ENCODE measurements around the gene PRPF19. TPM values are rescaled to one million over a fixed set of nuclear protein-coding genes. Genes with fewer than 3 reads are reported as not detected.

The PRPF19 gene
- total RNA-seq, 2 donors from 2014 or later, result 42.0 to 52.2 TPM

DNA sequence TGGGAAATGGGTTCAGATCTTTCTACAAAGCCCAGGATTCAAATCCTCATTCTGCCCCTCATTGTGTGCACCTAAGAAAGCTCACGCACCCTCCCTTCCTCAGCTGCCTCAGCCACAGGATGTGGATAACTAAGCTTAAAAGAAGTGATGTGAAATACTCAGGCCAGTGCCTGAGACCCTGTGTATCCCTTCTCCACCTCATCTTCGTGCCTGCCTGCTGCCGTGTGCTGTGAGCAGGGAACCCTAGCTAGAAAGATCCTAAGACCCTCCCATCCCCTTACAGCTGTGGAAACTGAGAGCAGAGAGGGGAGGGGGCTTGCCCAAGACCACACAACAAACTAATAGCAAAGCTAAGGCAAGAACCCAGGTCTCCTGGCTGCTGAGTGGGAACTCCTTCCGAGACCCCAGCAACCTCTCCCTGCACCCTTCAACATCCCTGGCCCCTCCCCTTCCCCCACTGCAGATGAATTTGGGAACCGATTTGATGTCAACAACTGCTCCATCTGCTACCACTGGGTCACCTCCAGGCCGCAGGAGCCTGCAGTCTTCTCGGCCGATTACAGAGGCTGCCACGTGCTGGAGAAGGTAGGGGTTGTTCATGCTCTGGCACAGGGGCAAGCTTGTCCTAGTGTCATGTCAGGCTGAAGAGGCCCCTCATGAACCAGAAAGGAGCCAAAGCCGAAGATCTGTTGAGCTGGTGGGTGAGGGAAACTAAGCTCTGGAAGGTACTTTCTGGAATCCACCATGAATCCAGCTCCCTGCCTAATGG is 37.5 kb downstream of the PRPF19 start:
- no peak for TF ChIP-seq CTCF (IDR thresholded peaks at IDR 0.05)
- DNase-seq (ENCODE audit: low spot score) (no peak), ATAC-seq (ENCODE audit: insufficient number of reproducible peaks, low FRiP score, low read depth) (no peak)
- H3K4me3 ChIP-seq, result no peak overlapping the region
- H3K27me3 ChIP-seq (replicated peaks; ENCODE audit: insufficient read depth), result no peaks in the 10 kb centered on the region
- H3K27ac ChIP-seq, result no peak overlapping the region
- no peaks in the 10 kb centered on the region for H3K36me3 ChIP-seq
- H3K4me1 ChIP-seq (ENCODE audit: control insufficient read depth in 1 of 2, low read depth in 2 of 2), result peaks cover 0 to 11% of the 10 kb centered on the region in 2 donors
- no peaks in the 10 kb centered on the region for H3K9me3 ChIP-seq

DNA sequence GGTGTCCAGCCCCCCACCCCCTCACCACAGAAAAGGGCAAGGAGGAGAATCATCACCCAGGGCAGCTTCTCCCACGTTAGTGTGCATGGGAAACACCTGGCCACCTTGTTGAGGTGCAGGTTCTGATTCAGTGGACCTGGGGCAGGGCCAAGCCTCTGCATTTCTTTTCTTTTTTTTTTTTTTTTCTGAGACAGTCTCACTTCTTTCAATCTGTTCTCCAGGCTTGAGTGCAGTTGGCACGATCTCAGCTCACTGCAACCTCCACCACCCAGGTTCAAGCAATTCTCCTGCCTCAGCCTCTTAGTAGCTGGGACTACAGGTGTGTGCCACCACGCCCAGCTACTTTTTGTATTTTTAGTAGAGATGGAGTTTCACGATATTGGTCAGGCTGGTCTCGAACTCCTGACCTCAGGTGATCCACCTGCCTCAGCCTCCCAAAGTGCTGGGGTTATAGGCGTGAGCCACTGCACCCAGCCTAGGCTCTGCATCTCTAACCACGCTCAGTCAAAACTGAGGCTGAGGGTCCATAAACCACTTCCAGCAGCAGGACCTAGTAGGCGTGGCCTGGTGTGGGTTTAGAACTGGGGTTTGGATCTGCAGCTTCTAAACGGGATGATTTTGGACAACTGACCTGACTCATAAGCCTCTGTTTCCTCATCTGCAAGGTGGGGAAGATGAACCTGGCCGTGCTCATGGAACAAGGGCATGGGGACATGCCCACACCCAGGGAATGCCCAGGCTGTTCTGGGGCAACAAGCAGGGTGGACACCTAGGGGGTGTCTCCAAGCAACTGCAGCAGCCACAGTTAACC is 38.3 kb downstream of the PRPF19 start:
- Histone ChIP-seq H3K4me1 (ENCODE audit: control insufficient read depth in 1 of 2, low read depth in 2 of 2) (peaks cover 0 to 11% of the 10 kb centered on the region in 2 donors), H3K9me3 (no peaks in the 10 kb centered on the region), H3K27me3 (replicated peaks; ENCODE audit: insufficient read depth) (no peaks in the 10 kb centered on the region), H3K36me3 (no peaks in the 10 kb centered on the region), H3K4me3 (no peak overlapping the region), H3K27ac (no peak overlapping the region)
- no peak for TF ChIP-seq CTCF (IDR thresholded peaks at IDR 0.05)
- ATAC-seq (ENCODE audit: insufficient number of reproducible peaks, low FRiP score, low read depth) (no peak), DNase-seq (ENCODE audit: low spot score) (no peak)

GRCh38 chr11:60866911-60867870 is 39.2 kb downstream of the PRPF19 start, which contains the start of gene ZP1:
TSS of gene ZP1 (plus strand) at chr11:60867542. CDS start at chr11:60867562, 20 bp downstream.
- Histone ChIP-seq H3K4me1 (ENCODE audit: control insufficient read depth in 1 of 2, low read depth in 2 of 2) (peaks cover 0 to 11% of the 10 kb centered on the region in 2 donors), H3K9me3 (no peaks in the 10 kb centered on the region), H3K4me3 (no peak within 1 kb of the TSS), H3K27me3 (replicated peaks; ENCODE audit: insufficient read depth) (no peaks in the 10 kb centered on the region), H3K36me3 (no peaks in the 10 kb centered on the region), H3K27ac (no peak within 1 kb of the TSS)
- no peak for TF ChIP-seq CTCF (IDR thresholded peaks at IDR 0.05)
- ATAC-seq (ENCODE audit: insufficient number of reproducible peaks, low FRiP score, low read depth) (no peak), DNase-seq (ENCODE audit: low spot score) (no peak)

DNA sequence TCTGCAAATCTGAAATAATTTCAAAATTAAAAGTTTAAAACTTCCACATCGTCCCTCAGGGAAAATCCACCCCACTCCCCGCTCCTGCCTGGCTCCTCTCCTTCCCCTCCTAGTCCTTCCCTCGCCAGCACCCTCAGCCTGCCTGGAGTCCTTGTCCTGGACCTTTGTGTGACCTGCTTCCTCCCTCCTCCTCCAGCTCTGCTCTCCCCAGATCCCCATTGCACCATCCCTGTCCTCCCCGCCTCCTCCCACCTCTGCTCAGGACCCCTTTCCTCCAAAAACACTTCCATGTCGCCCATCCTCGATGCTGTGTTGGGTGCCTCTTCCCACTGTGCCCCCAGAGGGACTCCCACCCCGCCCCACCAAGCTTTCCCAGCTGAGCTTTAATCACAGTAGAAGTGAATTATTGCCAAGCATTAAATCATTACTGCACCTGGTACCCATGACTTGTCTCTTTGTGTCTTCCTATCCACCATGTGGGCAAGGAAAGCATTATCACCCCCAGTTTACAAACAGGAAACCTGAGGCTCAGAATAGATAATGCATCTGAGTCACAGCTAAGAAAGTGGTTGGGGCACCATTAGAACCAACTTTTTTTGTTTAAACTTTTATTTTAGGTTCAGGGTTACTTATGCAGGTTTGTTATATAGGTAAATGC is 41.4 kb downstream of the PRPF19 start:
- Histone ChIP-seq H3K4me3 (no peak overlapping the region), H3K27me3 (replicated peaks; ENCODE audit: insufficient read depth) (no peaks in the 10 kb centered on the region), H3K27ac (no peak overlapping the region), H3K9me3 (no peaks in the 10 kb centered on the region), H3K4me1 (ENCODE audit: control insufficient read depth in 1 of 2, low read depth in 2 of 2) (no peaks in the 10 kb centered on the region), H3K36me3 (no peaks in the 10 kb centered on the region)
- DNase-seq (ENCODE audit: low spot score), result no peak
- TF ChIP-seq CTCF (IDR thresholded peaks at IDR 0.05), result no peak
- no peak for ATAC-seq (ENCODE audit: insufficient number of reproducible peaks, low FRiP score, low read depth)

Data from thoracic aorta (tissue), 2 donors.